PFSK-1 (cell line): ENCODE data around the gene NLK.

ENCODE experiments used
- FOXP2 ChIP-seq: optimal IDR thresholded peaks from 2 replicates; pipeline ENCODE3; 2011; ENCODE audit warnings: borderline replicate concordance, control low read depth, inconsistent platforms; ENCODE audit not compliant: insufficient read depth; ENCODE audit errors: extremely low read length, extremely low read depth
- POLR2AphosphoS5 ChIP-seq: IDR thresholded peaks from 2 replicates; pipeline ENCODE4 v1.6.1; 2012; ENCODE audit warnings: low read depth, mild to moderate bottlenecking, control low read depth, low read length, moderate library complexity
- REST ChIP-seq, 2 experiments: IDR thresholded peaks; 2 replicates each; pipeline versions ENCODE4 v1.6.1 to v1.8.0; 2011 to 2012; ENCODE audit warnings: low read depth in 2 of 2, low read length in 2 of 2, control low read depth in 1 of 2, inconsistent platforms in 1 of 2, mild to moderate bottlenecking in 1 of 2, moderate library complexity in 1 of 2; ENCODE audit not compliant: insufficient read depth in 1 of 2
- SIN3A ChIP-seq: IDR thresholded peaks from 2 replicates; pipeline ENCODE4 v1.6.1; 2012; ENCODE audit warnings: mild to moderate bottlenecking, low read length, moderate library complexity, borderline replicate concordance; ENCODE audit not compliant: insufficient read depth
- TAF1 ChIP-seq: IDR thresholded peaks from 2 replicates; pipeline ENCODE4 v1.6.1; 2012; ENCODE audit warnings: low read length, control low read depth, borderline replicate concordance; ENCODE audit not compliant: insufficient read depth

The NLK gene

GRCh38 chr17:28100936-28101335 lies 58.5 kb downstream of the NLK start:
- no peak for TF ChIP-seq POLR2AphosphoS5
- no peak for TF ChIP-seq FOXP2
- TF ChIP-seq SIN3A: no peak
- TF ChIP-seq REST (IDR thresholded peaks at IDR 0.05; ENCODE audit: insufficient read depth in 1 of 2, low read depth in 2 of 2, low read length in 2 of 2): no peak
- no peak for TF ChIP-seq TAF1

GRCh38 chr17:28101919-28102318 lies 59.4 kb downstream of the NLK start:
- TF ChIP-seq SIN3A (no peak), TAF1 (no peak), FOXP2 (no peak)

GRCh38 chr17:28105501-28105900 lies 63.0 kb downstream of the NLK start:
- TF ChIP-seq SIN3A (no peak), TAF1 (no peak), REST (IDR thresholded peaks at IDR 0.05; ENCODE audit: insufficient read depth in 1 of 2, low read depth in 2 of 2, low read length in 2 of 2) (no peak), FOXP2 (no peak), POLR2AphosphoS5 (no peak)

GRCh38 chr17:28110184-28110583 lies 67.7 kb downstream of the NLK start:
- TF ChIP-seq TAF1 (no peak), POLR2AphosphoS5 (no peak), SIN3A (no peak), FOXP2 (no peak), REST (IDR thresholded peaks at IDR 0.05; ENCODE audit: insufficient read depth in 1 of 2, low read depth in 2 of 2, low read length in 2 of 2) (no peak)

GRCh38 chr17:28112181-28112580 lies 69.7 kb downstream of the NLK start:
- TF ChIP-seq TAF1 (no peak), POLR2AphosphoS5 (no peak), FOXP2 (no peak), REST (IDR thresholded peaks at IDR 0.05; ENCODE audit: insufficient read depth in 1 of 2, low read depth in 2 of 2, low read length in 2 of 2) (no peak), SIN3A (no peak)

- TF ChIP-seq SIN3A (no peak), FOXP2 (no peak), POLR2AphosphoS5 (no peak), TAF1 (no peak), REST (IDR thresholded peaks at IDR 0.05; ENCODE audit: insufficient read depth in 1 of 2, low read depth in 2 of 2, low read length in 2 of 2) (no peak)
These were observed 70.1 kb downstream of the NLK start for GRCh38 chr17:28112606-28113005.
